Stimulated activated CD8-positive, alpha-beta memory T cell treated with anti-CD3 and anti-CD28 coated beads, Interleukin-4, amount 100 ng/mL, for 48 hours (primary cell): ENCODE results near the gene SLC25A18.

Source experiments
- DNase-seq: peaks from one replicate; pipeline ENCODE4 v3.0.0-alpha.2; 2020

Gene SLC25A18

DNA sequence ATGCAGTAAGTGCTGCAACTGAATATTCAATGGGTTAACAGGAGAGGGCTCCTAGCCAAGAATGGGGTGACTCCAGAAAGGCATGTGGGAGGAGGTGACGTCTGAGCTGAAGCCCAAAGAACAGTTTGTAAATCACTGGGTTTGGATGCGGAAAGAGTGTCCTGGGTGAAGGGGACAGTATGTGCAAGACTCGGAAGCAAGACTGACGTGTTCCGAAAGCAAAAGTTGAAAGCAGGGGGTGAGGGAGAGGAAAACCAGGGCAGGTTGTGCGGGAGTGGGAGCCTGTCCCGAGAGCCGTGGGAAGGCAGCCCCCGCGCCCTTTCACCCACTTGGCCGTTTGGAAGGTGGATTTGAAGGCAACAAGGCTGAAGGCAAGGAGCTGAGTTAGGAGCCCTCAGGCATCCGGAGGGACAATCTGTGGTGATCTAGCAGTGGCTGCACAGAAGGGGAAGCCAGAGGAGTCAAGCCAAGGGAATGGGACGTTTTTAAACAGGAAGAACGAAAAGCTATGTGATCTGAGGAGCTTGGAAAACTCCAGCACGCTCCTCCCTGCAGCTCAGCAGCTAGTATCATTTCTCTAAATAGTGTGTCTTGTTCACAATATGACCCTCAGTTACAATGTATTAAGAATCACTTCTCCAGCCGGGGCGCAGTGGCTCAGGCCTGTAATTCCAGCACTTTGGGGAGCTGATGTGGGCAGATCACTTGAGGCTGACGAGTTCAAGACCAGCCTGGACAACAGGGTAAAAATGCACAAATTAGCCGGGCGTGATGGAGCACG is 7.7 kb downstream of the SLC25A18 start:
- no peak for DNase-seq

DNA sequence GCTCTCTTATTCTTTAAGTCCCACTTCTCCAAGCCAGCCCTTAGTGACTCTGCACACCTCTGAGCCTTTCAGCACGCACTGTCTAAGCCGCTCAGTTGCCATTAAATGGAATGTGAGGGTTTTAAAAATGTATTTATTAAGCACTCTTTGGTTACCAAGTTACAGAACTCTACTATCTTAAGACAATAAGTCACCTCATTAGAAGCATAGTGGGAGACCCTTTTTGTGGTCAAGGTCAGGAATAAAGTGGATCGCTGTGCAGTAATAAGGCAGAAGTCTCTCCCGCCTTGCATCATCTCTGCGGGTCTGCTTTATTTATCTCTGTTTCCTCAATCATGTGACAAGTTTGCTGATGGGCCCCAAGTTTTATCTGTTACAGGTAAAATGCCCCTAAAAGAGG is 11.9 kb downstream of the SLC25A18 start:
- no peak for DNase-seq

DNA sequence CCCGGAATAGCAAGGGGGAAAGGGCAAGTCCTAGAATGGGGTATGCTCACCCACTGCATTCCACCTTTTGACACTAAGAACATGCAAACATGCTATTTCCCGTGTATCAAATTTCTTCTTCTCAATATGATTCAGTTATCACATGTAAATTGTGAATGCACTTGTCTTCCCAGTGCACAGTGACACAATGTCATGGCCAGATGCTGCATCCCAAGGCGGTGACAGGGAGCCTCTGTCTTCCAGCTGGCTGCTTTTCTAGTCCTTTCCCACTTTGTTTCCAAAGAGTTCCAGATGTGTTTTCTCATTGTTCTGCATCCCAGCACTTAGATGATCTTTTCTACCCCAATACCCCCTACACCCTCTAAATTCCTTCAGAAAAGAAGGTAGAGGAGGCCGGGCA is 12.4 kb downstream of the SLC25A18 start:
- DNase-seq: no peak

DNA sequence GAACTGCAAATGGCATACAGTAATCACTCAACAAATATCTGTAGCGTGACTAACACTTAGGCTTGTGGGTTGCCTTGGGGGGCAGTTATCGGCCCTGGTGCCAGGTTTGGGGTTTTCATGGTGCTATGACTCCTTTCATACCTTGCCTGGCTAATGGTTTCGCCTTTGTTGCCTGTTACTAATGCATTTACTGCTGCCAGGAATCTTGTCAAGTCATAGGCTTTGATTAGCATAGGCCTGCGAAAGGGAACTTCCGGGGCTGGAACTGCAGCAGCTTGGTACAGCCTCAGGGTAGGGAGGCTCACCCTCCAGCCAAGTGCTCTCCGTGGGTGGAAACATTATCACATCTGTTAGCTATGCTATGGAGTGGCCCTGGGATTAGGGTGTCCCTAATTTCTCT is 13.2 kb downstream of the SLC25A18 start:
- no peak for DNase-seq

DNA sequence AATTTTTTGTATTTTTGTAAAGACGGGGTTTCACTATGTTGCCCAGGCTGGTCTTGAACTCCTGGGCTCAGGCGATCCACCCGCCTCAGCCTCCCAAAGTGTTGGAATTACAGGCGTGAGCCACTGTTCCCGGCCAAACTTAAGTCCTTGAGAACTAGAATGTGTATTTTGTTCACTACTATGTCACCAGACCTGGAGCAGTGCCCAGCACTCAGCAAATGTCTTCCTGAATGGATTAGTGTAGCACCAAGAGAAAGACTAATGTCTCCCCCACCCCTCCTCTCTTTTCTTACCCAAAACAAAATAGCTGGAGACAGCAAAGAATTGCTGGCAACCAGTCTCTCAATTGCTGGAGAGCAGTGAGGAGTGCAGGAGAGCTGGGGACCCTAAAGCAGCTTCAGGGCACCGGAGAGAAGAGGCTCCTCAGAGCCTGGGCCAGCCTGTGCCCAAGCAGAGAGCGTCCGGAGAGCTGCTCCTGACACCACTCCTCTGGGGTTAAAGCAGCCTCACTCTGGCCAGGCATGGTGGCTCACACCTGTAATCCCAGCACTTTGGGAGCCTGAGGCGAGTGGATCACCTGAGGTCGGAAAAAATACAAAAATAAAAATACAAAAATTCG is 14.9 kb downstream of the SLC25A18 start:
- no peak for DNase-seq

DNA sequence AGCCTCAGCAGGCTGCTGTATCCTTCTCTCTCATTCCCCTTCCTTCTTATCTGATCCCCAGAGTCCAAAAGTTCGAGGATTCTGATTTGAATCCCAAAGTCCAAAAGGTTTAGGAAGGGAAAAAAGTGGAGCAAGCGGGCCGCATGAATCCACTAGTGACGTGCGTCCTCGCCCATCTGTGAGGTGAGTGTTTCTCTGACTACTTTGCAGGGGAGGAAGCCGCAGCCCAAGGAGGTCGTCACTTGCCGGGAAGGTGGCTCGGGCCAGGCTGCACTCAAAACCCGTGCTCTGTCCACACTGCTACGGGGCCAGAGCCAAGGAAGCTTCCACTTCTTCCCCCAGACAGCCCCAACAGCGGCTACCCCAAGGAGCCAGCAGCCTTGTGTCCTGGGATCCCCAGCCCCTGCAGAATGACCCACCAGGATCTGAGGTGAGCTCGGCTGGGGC is 16.3 kb downstream of the SLC25A18 start:
- DNase-seq: no peak

DNA sequence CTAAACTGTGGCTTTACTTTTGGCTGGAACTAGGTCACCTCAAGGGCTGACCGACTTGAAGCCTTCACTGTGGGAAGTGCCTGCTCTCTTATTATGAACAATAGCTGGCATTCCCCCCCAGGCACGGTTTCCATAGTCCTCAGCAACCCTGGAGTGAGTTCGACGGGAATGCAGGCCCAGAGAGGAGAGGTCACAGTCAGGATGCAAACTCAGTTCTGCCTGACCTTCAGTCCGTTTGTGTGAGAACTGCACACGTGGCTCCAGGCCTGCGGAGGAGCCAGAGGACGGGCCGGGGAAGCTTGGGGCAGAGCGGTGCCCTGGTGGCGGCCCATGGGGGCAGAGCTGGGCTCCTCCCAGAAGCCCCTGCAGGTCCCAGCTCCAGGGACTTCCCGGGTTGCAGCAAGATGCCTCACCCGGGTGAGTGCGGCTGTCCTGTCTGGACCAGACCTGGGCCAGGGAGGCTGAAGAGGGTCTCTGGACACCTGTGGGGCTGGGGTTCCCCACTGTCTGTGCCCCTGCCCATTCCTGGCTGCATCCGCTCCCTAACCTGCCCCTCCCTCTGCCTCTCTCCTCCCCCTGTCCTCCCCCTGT is 17.2 kb downstream of the SLC25A18 start:
- DNase-seq: no peak

DNA sequence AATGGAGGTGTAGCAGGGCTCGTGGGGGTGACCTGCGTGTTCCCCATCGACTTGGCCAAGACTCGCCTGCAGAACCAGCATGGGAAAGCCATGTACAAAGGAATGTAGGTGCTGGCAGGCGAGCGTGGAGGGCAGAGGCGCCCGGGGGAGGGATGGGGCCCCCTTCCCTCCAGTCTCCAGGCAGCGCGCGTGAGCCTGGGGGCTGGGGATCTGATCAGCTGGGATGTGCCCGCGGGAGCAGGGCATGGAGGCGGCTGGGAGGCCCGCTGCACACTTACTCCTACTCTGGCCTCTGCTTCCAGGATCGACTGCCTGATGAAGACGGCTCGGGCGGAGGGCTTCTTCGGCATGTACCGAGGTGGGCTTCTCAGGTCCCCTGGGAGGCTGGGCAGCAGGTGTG is 17.8 kb downstream of the SLC25A18 start:
- no peak for DNase-seq

DNA sequence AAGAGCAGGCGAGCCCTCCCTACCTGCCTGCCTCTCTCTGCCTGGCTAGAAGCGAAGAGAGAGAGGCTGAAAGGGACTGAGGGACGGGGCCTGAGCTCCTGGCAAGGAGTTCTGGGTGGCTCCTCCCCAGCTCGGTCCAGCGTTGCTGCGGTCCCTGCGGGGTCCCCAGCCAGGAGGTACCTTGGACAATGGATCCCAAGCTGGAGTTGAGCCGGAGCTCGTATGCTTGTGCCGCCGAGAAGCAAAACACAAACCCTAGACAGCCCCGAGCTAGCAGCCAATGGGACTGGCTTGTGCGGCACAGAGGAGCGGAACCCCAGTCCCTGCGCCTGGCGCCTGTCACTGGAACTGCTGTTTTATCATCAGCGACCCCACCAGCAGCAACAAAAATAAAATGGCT is 18.3 kb downstream of the SLC25A18 start:
- DNase-seq: no peak

DNA sequence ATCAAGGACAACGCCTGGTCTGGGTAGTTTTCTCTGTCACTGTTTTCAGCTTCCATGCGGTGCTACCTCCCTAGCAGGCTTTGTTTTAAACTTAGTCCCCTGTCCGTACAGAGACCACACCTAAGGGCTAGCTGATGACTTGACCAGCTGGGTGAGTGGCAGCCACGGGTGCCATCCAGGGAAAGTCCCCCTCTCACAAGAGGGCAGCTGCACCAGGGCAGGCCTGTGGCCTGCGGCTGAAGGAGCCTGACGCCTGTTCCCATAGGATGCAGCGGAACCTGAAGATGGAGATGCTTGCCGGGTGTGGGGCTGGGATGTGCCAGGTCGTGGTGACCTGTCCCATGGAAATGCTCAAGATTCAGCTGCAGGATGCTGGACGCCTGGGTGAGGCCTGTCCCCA is 19.9 kb downstream of the SLC25A18 start:
- DNase-seq: no peak

DNA sequence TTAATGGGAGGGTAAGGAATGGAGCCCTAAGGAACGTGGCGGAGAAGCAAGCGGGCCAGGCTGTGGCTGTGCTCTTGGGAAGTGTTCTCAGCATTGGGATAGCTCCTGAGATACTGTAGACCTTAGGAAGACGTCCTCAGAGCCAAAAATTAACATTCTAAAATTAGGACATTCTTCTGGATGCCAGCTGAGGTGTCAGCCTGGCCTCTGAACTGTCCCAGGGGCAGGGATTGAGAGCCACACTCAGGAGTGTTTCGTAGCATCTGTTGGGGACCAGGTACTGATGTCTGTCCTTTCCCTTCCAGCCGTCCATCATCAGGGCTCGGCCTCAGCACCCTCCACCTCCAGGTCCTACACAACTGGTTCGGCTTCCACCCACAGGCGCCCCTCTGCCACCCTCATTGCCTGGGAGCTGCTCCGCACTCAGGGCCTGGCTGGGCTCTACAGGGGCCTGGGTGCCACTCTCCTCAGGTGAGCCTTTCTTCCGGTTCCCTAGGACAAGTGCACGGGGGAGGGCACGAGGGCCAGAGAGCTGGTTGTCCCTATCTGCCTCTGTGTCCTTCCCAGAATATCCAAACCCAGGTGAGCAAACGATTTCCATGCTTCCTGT is 23.6 kb downstream of the SLC25A18 start:
- no peak for DNase-seq

DNA sequence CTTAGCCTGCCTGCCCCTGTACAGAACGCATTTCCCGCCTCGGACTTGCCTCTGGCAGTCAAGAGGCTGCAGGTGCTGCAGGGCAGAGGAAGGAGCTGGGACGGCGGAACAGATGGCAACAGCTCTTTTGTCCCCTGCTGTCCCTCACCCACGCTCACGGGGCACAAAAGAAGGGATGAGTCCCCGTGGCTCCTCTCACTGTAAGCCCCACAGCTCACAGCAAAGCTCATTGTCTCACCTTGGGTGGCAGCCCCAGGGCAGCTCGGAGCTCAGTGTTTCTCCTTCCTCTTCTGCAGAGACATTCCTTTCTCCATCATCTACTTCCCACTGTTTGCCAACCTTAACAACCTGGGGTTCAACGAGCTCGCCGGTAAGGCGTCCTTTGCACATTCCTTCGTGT is 24.3 kb downstream of the SLC25A18 start:
- no peak for DNase-seq

DNA sequence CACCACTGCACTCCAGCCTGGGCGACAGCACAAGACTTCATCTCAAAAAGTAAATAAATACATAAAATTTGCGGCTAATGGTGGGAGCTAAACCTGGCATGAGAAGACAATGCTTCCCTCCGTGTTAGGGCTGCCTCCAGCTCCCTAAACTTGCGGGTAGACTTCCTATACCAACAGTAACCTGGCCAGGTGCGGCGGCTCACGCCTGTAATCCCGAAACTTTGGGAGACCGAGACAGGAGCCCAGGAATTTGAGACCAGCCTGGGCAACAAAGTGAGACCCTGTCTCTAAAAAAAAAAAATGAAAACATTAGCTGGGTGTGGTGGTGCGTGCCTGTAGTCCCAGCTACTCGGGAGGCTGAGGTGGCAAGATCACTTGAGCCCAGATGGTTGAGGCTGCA is 25.3 kb downstream of the SLC25A18 start:
- no peak for DNase-seq

DNA sequence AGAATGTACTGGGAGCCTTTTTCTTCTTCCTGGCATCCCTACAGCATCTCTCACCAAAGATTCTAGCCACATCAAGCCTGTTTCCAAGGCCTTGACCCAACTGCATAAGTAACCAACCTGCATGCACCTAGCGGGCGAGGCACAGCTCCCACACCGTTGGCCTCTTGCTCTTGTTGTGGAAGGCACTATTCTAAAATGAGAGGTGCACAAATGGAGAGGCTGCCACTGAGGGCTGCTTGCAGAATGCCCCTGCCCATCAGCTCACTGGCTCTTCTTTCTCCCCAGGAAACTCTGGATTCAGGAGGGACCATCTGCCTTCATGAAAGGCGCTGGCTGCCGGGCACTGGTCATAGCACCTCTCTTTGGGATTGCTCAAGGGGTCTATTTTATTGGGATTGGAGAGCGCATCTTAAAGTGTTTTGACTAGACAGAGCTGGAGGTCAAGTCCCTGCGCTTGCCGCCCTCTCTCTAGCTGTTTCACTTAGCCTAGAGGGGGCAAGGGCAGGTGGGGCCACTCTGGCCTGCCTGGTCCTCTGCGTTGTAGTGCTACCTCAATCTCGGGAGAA is 26.6 kb downstream of the SLC25A18 start:
- no peak for DNase-seq

DNA sequence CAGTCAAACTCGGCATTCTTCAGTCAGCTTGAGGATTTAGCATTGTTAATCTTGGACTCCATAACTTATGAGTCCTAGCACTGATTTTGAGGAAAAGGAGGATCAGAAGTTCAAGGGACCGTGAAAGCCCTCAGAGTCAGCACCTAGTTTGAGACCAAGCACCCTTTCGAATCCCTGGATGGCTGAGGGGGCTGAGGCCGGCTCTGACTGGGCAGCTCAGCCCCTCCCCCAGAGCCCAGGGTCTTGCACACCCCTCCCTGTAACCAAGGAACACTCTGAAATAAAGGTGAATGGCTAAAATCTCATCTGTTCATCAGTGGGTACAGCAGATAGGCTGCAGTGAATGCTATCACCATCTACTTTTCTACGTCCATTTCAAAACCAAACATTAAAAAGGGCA is 27.3 kb downstream of the SLC25A18 start:
- no peak for DNase-seq

DNA sequence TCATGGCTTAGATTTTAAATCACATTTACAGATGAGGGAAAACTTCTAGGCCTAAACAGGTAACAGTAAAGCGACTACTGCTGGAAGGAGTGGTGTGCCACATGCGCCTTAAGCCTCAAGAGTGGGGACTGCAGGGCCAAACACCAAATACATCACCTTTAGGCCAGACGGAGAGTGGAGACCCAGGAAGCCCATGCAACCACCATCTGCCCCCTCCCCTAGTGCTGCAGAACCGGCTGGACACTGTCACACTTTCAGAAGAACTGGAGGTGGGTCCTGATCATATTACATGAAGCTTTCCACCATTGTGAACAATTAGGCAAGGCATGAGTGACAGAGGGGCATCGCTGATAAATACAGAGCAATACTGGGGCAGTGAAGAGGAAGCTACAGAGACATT is 28.9 kb downstream of the SLC25A18 start:
- no peak for DNase-seq

DNA sequence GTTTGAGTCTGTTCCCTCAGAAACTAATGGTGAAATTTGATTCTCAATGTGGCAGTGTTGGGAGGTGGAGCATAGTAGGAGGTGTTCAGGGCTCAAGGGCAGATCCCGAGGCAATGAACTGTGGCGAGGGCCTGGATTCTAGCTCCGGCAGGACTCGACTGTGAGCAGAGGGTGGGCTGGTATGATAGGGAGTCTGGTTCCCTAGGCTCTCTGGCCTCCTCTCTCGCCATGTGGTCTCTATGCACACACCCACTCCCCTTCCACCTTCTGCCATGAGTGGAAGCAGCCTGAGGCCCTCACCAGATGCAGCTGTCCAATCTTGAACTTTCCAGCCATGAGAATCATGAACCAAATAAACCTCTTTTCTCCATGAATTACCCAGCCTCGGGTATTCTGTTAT is 32.9 kb downstream of the SLC25A18 start:
- no peak for DNase-seq

DNA sequence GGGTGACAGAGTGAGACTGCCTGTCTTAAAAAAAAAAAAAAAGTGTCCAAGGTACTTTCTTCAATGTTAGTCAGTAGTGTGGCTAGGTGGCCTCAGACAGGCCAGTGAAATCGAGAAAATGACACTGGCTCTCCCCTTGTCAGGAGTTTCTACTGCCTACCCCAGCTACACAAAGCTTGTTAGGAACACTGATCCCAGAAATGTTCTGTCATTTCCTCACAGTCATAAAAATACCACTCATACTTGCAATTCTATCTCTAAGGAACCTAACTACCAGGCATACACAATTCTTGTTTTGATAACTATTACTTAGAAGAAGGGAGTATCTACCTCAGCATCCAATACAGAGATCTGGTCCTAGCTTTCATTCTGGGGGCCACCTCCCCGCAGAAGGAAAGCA is 33.9 kb downstream of the SLC25A18 start:
- DNase-seq: no peak

DNA sequence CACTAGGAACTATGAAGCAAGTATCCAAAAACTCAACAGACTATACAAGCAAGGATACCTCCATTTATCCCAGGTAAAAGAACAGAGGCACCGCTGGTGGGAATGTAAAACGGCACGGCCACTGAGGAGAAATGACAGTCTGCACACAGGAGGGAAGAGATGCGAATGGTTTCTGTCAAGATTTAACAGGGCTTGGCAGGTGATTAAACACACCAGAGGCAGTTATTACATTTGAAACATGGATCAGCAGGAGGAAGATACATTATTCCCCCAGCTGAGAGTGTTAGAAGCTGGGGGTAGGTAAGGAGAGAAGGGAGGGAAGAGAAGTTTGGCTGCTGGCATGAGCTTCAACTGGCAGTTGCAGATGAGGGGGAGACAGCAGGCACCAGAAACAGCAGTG is 35.0 kb downstream of the SLC25A18 start:
- DNase-seq: no peak

DNA sequence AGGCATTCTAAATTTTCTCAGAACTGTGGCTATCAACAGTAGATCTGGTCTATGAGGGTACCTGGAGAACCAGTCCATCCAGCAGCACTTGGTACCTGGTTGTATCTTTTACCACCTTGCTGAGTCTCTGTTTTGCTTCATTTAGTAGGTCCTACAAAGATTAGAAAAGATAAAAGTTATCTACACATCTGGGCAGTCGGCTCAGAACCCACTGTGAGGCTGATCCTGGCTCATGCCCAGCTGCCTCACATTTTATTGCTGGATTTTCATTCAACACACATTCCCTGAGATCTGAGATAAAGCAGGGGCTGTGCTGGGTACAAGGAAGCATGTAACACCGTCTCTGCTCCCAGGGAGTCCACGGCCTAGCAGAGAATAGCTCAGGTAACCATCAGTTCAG is 37.7 kb downstream of the SLC25A18 start:
- no peak for DNase-seq

DNA sequence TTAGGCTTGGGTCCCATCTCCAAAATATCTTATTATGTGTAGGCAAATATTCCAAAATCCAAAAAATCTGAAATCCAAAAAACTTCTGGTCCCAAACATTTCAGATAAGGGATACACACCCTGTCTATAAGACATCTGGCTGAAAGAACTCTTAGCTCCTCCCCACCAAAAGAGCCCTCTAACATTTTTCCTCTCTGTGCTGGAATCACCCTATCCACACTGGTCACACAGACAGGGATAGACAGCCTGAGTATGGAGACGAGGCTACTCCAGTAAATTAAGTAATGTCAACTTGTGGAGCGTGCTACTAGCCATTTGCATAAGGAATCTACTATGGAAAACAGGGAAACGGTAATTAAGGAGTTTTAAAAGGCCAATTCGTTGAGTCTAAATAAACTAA is 40.4 kb downstream of the SLC25A18 start:
- no peak for DNase-seq

DNA sequence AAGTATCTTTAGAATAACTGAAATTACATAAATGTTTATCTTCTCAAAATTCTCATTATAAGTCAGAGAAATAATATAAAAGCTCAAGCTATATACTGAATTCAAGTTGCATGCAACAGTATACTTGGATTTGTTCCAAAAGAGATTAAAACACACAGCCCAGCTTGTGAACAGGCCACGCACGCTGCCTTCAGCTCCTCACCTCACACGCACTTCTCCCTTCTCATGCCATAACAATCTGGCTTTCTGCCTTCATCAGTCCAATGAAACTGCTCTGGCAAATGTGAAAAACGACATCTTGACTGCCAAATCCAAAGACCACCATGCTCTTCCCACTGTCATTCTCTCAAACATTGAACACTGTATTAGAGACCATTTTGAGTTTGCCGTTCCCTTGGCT is 43.2 kb downstream of the SLC25A18 start:
- DNase-seq: no peak

DNA sequence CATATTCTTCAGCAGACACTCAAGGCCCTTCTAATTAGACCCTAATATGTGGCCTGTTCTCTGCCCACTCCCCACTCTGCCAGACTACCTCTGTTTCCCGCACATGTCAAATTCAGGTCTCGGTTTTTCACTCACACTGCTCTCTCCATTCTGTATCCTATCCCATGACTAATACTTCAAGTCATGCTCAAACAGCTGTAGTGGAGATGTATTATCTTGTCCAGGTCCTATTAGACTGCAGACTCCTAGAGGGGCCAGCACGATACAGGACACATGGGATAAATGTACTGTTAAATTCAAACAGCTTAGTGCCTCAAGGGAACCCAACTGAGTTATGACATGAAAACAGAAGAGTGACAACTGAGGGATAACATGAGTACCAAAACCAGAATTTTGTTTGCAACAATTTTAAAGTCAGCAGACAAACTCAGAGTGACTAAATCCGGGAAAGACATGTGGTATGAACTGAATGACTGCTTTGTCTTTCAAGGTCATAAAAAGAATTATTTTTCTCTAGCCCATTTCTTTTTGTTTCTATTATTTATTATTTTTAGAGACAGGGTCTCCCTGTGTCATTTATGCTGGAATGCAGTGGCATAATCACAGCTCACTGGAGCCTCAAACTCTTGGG is 44.7 kb downstream of the SLC25A18 start:
- DNase-seq: no peak
